Fibroblast of mammary gland (primary cell): Measurements from ENCODE around the gene TMEM209.

Experiments
- DNase-seq: peaks from one replicate; pipeline ENCODE4 v3.0.0-alpha.2; 2010; ENCODE audit warnings: low read depth
- H3K4me3 ChIP-seq: 2 replicates; pipeline ENCODE4 v1.5.1; 2011; ENCODE audit warnings: low read depth, mild to moderate bottlenecking, low read length, moderate library complexity; ENCODE audit not compliant: control insufficient read depth
- CTCF ChIP-seq: conservative IDR thresholded peaks from 2 replicates; pipeline ENCODE4 v1.5.1; 2011; ENCODE audit warnings: low read depth, low read length, inconsistent platforms; ENCODE audit not compliant: control insufficient read depth, insufficient read depth

Gene TMEM209

DNA sequence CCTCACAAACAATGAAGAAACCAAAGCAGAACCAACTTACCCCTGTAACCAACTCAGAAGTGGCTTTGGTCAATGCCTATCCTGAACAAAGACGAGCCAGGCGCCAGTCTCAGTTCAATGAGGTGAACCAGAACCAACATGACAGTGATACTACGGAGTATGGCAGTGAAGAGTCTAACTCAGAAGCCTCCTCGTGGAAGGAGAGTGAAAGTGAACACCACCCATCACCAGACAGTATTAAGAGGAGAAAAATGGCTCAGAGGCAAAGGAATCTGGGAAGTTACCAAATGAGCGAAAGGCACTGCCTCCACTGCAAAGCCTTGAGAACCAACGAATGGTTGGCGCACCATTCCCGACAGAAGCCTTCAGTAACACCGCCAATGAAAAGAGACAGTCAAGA is 10.8 kb upstream of the TMEM209 start:
- TF ChIP-seq CTCF, result no peak
- DNase-seq, result no peak
- H3K4me3 ChIP-seq, result no peak overlapping the region

DNA sequence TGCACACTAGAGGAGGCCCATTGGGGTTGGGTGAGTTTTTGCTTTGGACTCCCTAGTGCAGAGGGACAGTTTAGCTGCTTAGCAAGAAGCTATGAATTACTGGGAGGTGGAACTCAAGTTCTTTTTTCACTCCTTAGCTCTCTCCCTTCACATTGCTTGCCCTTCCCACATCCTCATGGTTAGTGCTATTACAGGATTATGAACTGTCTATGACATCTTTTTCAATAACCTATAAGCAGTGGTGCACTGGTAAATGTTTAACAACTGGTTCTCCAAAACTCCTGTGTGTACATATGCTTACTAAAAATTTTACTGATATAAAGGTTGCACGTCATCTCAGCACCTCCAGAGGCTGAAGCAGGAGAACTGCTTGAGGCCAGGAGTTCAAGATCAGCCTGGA is 8.6 kb upstream of the TMEM209 start:
- H3K4me3 ChIP-seq, result no peak overlapping the region
- TF ChIP-seq CTCF, result no peak
- DNase-seq, result no peak

GRCh38 chr7:130210181-130210935 is 5.2 kb upstream of the TMEM209 start:
- peak; percentile 28 for DNase-seq
- H3K4me3 ChIP-seq, result no peak overlapping the region
- no peak for TF ChIP-seq CTCF

GRCh38 chr7:130208516-130208915 is 3.3 kb upstream of the TMEM209 start:
- DNase-seq, result no peak
- no peak overlapping the region for H3K4me3 ChIP-seq
- TF ChIP-seq CTCF, result no peak

DNA sequence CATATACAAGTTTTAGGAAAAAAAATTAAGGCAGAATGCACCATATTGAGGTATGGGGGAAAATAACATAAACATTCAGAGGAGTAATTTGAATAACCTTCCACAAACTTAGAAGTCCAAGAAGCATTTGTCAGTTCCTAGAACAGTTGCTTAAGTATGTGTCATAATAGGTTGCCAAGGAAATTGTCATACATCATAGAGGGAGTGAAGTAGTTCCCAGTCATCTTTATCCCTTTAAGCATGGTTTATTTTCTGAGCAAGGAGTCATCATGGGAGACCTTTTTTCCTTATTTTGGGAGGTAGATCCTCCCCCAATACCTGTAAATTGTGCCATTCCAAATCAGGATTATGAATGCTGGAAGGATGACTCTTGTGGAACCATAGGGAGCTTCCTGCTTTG is 2.4 kb upstream of the TMEM209 start, which contains the start of gene SSMEM1:
SSMEM1 (plus strand) TSS at position 219 of the 400 bp plus-strand sequence; CDS start at position 270, 51 bp downstream.
- no peak for TF ChIP-seq CTCF

DNA sequence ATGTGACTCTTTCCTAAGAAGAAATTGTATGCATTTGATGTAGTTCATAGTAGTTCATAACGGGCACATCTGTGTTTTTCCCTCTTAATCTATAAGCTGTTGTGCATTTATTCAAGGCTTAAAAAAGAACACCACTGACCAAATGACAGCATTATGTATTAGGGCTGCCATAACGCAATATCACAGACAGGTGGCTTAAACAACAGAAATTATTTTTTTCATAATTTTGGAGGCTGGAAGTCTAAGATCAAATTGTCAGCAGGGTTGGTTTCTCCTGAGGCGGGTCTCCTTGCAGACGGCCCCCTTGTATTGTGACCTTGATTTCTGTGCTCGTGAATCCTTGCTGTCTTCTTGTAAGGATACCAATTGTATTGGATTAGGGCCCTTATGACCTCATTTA is 1.8 kb upstream of the TMEM209 start:
- DNase-seq, result no peak
- H3K4me3 ChIP-seq, result no peak overlapping the region
- TF ChIP-seq CTCF, result no peak

More for the DNA sequence above, 2.4 kb upstream of the TMEM209 start, which contains the start of gene SSMEM1:
- peak; percentile 85 for DNase-seq
- H3K4me3 ChIP-seq, result no peak within 1 kb of the TSS
